ENCODE measurements around the gene PIK3C2G.

PIK3C2G gene

GRCh38 chr12:18549598-18549997, 288.3 kb downstream of the PIK3C2G start:
- no peak overlapping the region for H4K8ac ChIP-seq (ENCODE audit: low read length)
- H3K36me3 ChIP-seq (ENCODE audit: control insufficient read depth in 1 of 2, insufficient read depth in 2 of 2, low read depth in 1 of 2, low read length in 2 of 2) = no peaks in the 10 kb centered on the region
- H2BK12ac ChIP-seq (ENCODE audit: low read length in 2 of 2) = no peak overlapping the region
- no peak overlapping the region for H3K9ac ChIP-seq (ENCODE audit: low read length)
- no peak overlapping the region for H2BK15ac ChIP-seq (ENCODE audit: low read depth, poor library complexity, severe bottlenecking)
- no peak overlapping the region for H2BK120ac ChIP-seq (ENCODE audit: low read depth, low read length)
- no peak overlapping the region for H3K4ac ChIP-seq (ENCODE audit: low read depth in 1 of 2, low read length in 2 of 2)
- H3K18ac ChIP-seq (ENCODE audit: low read depth in 1 of 2, low read length in 2 of 2) = peak overlapping the region in 1 of 2 experiments; percentile 4
- no peak overlapping the region for H2BK5ac ChIP-seq (ENCODE audit: low read depth, low read length, poor library complexity, severe bottlenecking)
- H3K4me1 ChIP-seq (ENCODE audit: control insufficient read depth, insufficient read depth, low read depth, low read length) = no peaks in the 10 kb centered on the region
- H2AFZ ChIP-seq (ENCODE audit: low read depth, low read length) = no peak overlapping the region
- WGBS = 97% methylated on average over 2 of the region's 2 CpGs
- H3K23ac ChIP-seq (ENCODE audit: low read length in 2 of 2) = no peak overlapping the region
- no peak overlapping the region for H3K27ac ChIP-seq (ENCODE audit: low read length, poor library complexity, severe bottlenecking)
- H4K91ac ChIP-seq (ENCODE audit: low read length) = no peak overlapping the region
- H3K4me3 ChIP-seq (ENCODE audit: insufficient read depth in 1 of 2, low read depth in 1 of 2, low read length in 2 of 2) = no peak overlapping the region
- H3K4me2 ChIP-seq (ENCODE audit: low read length, poor library complexity, severe bottlenecking) = no peak overlapping the region
- DNase-seq = no peak
- H3K27me3 ChIP-seq (ENCODE audit: control insufficient read depth in 1 of 2, insufficient read depth in 1 of 2, low read length in 2 of 2) = no peaks in the 10 kb centered on the region
- no peak overlapping the region for H2AK5ac ChIP-seq (ENCODE audit: low read length, severe bottlenecking)
- H3K14ac ChIP-seq (ENCODE audit: low read length in 2 of 2) = no peak overlapping the region
- H3K9me3 ChIP-seq (ENCODE audit: control insufficient read depth, low read length) = no peaks in the 10 kb centered on the region
- no peaks in the 10 kb centered on the region for H3K79me1 ChIP-seq (replicated peaks; ENCODE audit: low read length, poor library complexity, severe bottlenecking)

- Histone ChIP-seq H3K9ac (ENCODE audit: low read length) (no peak overlapping the region), H3K36me3 (ENCODE audit: control insufficient read depth in 1 of 2, insufficient read depth in 2 of 2, low read depth in 1 of 2, low read length in 2 of 2) (no peaks in the 10 kb centered on the region), H2BK120ac (ENCODE audit: low read depth, low read length) (no peak overlapping the region), H2AFZ (ENCODE audit: low read depth, low read length) (no peak overlapping the region), H3K14ac (ENCODE audit: low read length in 2 of 2) (no peak overlapping the region), H2AK5ac (ENCODE audit: low read length, severe bottlenecking) (no peak overlapping the region), H3K4ac (ENCODE audit: low read depth in 1 of 2, low read length in 2 of 2) (no peak overlapping the region), H2BK12ac (ENCODE audit: low read length in 2 of 2) (no peak overlapping the region), H2BK15ac (ENCODE audit: low read depth, poor library complexity, severe bottlenecking) (no peak overlapping the region), H4K8ac (ENCODE audit: low read length) (no peak overlapping the region), H3K9me3 (ENCODE audit: control insufficient read depth, low read length) (no peaks in the 10 kb centered on the region), H3K27ac (ENCODE audit: low read length, poor library complexity, severe bottlenecking) (no peak overlapping the region), H2BK5ac (ENCODE audit: low read depth, low read length, poor library complexity, severe bottlenecking) (no peak overlapping the region), H4K91ac (ENCODE audit: low read length) (no peak overlapping the region), H3K4me3 (ENCODE audit: insufficient read depth in 1 of 2, low read depth in 1 of 2, low read length in 2 of 2) (no peak overlapping the region), H3K23ac (ENCODE audit: low read length in 2 of 2) (no peak overlapping the region), H3K27me3 (ENCODE audit: control insufficient read depth in 1 of 2, insufficient read depth in 1 of 2, low read length in 2 of 2) (no peaks in the 10 kb centered on the region), H3K18ac (ENCODE audit: low read depth in 1 of 2, low read length in 2 of 2) (no peak overlapping the region), H3K79me1 (replicated peaks; ENCODE audit: low read length, poor library complexity, severe bottlenecking) (no peaks in the 10 kb centered on the region), H3K4me2 (ENCODE audit: low read length, poor library complexity, severe bottlenecking) (no peak overlapping the region), H3K4me1 (ENCODE audit: control insufficient read depth, insufficient read depth, low read depth, low read length) (no peaks in the 10 kb centered on the region)
- 94% methylated on average over 1 of the region's 1 CpG for WGBS
- DNase-seq = no peak
These were observed 289.8 kb downstream of the PIK3C2G start for GRCh38 chr12:18551106-18551505.

DNA sequence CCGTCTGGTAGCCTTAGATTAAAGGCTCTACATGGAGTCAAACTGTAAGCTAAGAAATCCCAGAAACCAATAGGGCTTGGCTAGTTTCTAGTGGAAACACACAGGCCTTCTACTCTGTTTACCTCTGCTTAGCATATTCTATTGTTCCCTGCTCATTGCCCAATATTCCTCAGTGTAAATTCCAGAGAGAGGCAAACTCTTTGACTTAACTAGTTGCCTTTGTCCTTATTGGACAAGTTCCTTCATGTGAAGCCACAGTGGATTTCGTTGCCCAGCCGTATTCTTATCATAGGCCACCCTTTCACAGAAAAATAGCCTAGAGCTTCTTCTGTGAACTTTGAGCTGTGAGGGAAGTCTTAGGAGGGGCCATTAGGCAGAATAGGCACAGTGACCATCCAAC, 290.4 kb downstream of the PIK3C2G start:
- Histone ChIP-seq H3K9me3 (ENCODE audit: control insufficient read depth, low read length) (no peaks in the 10 kb centered on the region), H3K4me3 (ENCODE audit: insufficient read depth in 1 of 2, low read depth in 1 of 2, low read length in 2 of 2) (no peak overlapping the region), H4K8ac (ENCODE audit: low read length) (no peak overlapping the region), H4K91ac (ENCODE audit: low read length) (no peak overlapping the region), H3K36me3 (ENCODE audit: control insufficient read depth in 1 of 2, insufficient read depth in 2 of 2, low read depth in 1 of 2, low read length in 2 of 2) (no peaks in the 10 kb centered on the region), H2AK5ac (ENCODE audit: low read length, severe bottlenecking) (no peak overlapping the region), H2BK15ac (ENCODE audit: low read depth, poor library complexity, severe bottlenecking) (peak overlapping the region; percentile 52), H2BK5ac (ENCODE audit: low read depth, low read length, poor library complexity, severe bottlenecking) (no peak overlapping the region), H2BK12ac (ENCODE audit: low read length in 2 of 2) (no peak overlapping the region), H3K9ac (ENCODE audit: low read length) (no peak overlapping the region), H3K4ac (ENCODE audit: low read depth in 1 of 2, low read length in 2 of 2) (no peak overlapping the region), H3K4me2 (ENCODE audit: low read length, poor library complexity, severe bottlenecking) (no peak overlapping the region), H3K79me1 (replicated peaks; ENCODE audit: low read length, poor library complexity, severe bottlenecking) (no peaks in the 10 kb centered on the region), H2AFZ (ENCODE audit: low read depth, low read length) (no peak overlapping the region), H3K27me3 (ENCODE audit: control insufficient read depth in 1 of 2, insufficient read depth in 1 of 2, low read length in 2 of 2) (no peaks in the 10 kb centered on the region), H2BK120ac (ENCODE audit: low read depth, low read length) (no peak overlapping the region), H3K4me1 (ENCODE audit: control insufficient read depth, insufficient read depth, low read depth, low read length) (no peaks in the 10 kb centered on the region), H3K27ac (ENCODE audit: low read length, poor library complexity, severe bottlenecking) (no peak overlapping the region), H3K18ac (ENCODE audit: low read depth in 1 of 2, low read length in 2 of 2) (no peak overlapping the region), H3K23ac (ENCODE audit: low read length in 2 of 2) (no peak overlapping the region), H3K14ac (ENCODE audit: low read length in 2 of 2) (no peak overlapping the region)
- 93% methylated on average over 3 of the region's 3 CpGs for WGBS
- DNase-seq = no peak

DNA sequence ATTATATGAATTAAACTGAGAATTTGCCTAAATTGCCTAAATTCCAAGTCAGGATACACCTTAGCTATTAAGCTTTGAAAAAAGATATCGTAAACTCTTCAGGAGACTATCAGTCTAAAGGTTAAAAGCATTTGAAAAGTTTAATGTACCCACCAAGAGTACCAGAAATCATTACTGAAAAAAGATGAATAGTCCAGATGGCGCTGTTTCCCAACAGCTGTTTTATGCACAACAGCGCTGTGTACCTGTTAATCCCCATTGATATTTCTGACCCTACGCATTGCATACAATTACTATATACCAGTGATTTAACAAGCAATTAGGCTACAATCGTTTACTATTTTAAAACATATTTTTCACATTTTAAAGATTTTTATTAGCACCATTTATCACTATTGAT, 291.5 kb downstream of the PIK3C2G start:
- no peak overlapping the region for H2BK12ac ChIP-seq (ENCODE audit: low read length in 2 of 2)
- H3K36me3 ChIP-seq (ENCODE audit: control insufficient read depth in 1 of 2, insufficient read depth in 2 of 2, low read depth in 1 of 2, low read length in 2 of 2) = no peaks in the 10 kb centered on the region
- H3K9me3 ChIP-seq (ENCODE audit: control insufficient read depth, low read length) = no peaks in the 10 kb centered on the region
- H3K27ac ChIP-seq (ENCODE audit: low read length, poor library complexity, severe bottlenecking) = no peak overlapping the region
- H3K4ac ChIP-seq (ENCODE audit: low read depth in 1 of 2, low read length in 2 of 2) = no peak overlapping the region
- H3K27me3 ChIP-seq (ENCODE audit: control insufficient read depth in 1 of 2, insufficient read depth in 1 of 2, low read length in 2 of 2) = no peaks in the 10 kb centered on the region
- H3K18ac ChIP-seq (ENCODE audit: low read depth in 1 of 2, low read length in 2 of 2) = no peak overlapping the region
- WGBS = 99% methylated on average over 4 of the region's 5 CpGs
- no peak overlapping the region for H2AK5ac ChIP-seq (ENCODE audit: low read length, severe bottlenecking)
- H3K4me1 ChIP-seq (ENCODE audit: control insufficient read depth, insufficient read depth, low read depth, low read length) = no peaks in the 10 kb centered on the region
- no peak overlapping the region for H3K14ac ChIP-seq (ENCODE audit: low read length in 2 of 2)
- H3K4me2 ChIP-seq (ENCODE audit: low read length, poor library complexity, severe bottlenecking) = no peak overlapping the region
- no peaks in the 10 kb centered on the region for H3K79me1 ChIP-seq (replicated peaks; ENCODE audit: low read length, poor library complexity, severe bottlenecking)
- no peak overlapping the region for H3K23ac ChIP-seq (ENCODE audit: low read length in 2 of 2)
- no peak overlapping the region for H3K4me3 ChIP-seq (ENCODE audit: insufficient read depth in 1 of 2, low read depth in 1 of 2, low read length in 2 of 2)
- H3K9ac ChIP-seq (ENCODE audit: low read length) = no peak overlapping the region
- no peak overlapping the region for H2AFZ ChIP-seq (ENCODE audit: low read depth, low read length)
- no peak overlapping the region for H2BK120ac ChIP-seq (ENCODE audit: low read depth, low read length)
- no peak overlapping the region for H2BK15ac ChIP-seq (ENCODE audit: low read depth, poor library complexity, severe bottlenecking)
- H2BK5ac ChIP-seq (ENCODE audit: low read depth, low read length, poor library complexity, severe bottlenecking) = no peak overlapping the region
- H4K8ac ChIP-seq (ENCODE audit: low read length) = no peak overlapping the region
- DNase-seq = no peak
- H4K91ac ChIP-seq (ENCODE audit: low read length) = no peak overlapping the region

Data from mesenchymal stem cell (in vitro differentiated cells and primary cell).